Osteocyte (in vitro differentiated cells): ENCODE data around the gene GRIP2. TPM values are rescaled to one million over a fixed set of nuclear protein-coding genes. Genes with fewer than 3 reads are reported as not detected.

Experiments
- DNase-seq: peaks from one replicate; pipeline ENCODE4 v3.0.0; 2021; ENCODE audit warnings: mixed read lengths; ENCODE audit not compliant: unreplicated experiment; ENCODE audit errors: extremely low spot score
- H3K27ac Mint-ChIP-seq: one replicate; pipeline ENCODE4 v1.8.0; 2021; ENCODE audit warnings: mild to moderate bottlenecking, mixed read lengths; ENCODE audit not compliant: unreplicated experiment
- H3K27me3 Mint-ChIP-seq: one replicate; pipeline ENCODE4 v1.8.0; 2021; ENCODE audit warnings: mixed read lengths; ENCODE audit not compliant: unreplicated experiment
- H3K36me3 Mint-ChIP-seq: one replicate; pipeline ENCODE4 v1.8.0; 2021; ENCODE audit warnings: mixed read lengths; ENCODE audit not compliant: unreplicated experiment
- H3K4me1 Mint-ChIP-seq: one replicate; pipeline ENCODE4 v1.8.0; 2021; ENCODE audit warnings: mixed read lengths; ENCODE audit not compliant: unreplicated experiment
- H3K4me3 Mint-ChIP-seq: one replicate; pipeline ENCODE4 v1.8.0; 2021; ENCODE audit warnings: mild to moderate bottlenecking, moderate library complexity, mixed read lengths; ENCODE audit not compliant: unreplicated experiment
- H3K9me3 Mint-ChIP-seq: one replicate; pipeline ENCODE4 v1.8.0; 2021; ENCODE audit warnings: mixed read lengths; ENCODE audit not compliant: unreplicated experiment
- CTCF ChIP-seq: fragments of 200-600 bp; sonication (generic); IDR thresholded peaks from 2 replicates; pipeline ENCODE4 v1.5.0; 2021; ENCODE audit warnings: antibody characterized with exemption, mild to moderate bottlenecking, moderate library complexity
- total RNA-seq: library from RNA; stranded (reverse); gene quantifications from 2 replicates; pipeline ENCODE4 v1.2.1, GENCODE V29; 2021

The GRIP2 gene
- total RNA-seq, 1 donor from 2014 or later: 0.35 TPM

GRCh38 chr3:14533457-14533958 is 6.6 kb downstream of the GRIP2 start:
- Mint-ChIP-seq H3K4me3 (no peak overlapping the region), H3K4me1 (peaks cover 4% of the 10 kb centered on the region), H3K27ac (no peak overlapping the region), H3K9me3 (no peaks in the 10 kb centered on the region), H3K27me3 (peaks cover 21% of the 10 kb centered on the region), H3K36me3 (no peaks in the 10 kb centered on the region)
- no peak for DNase-seq
- no peak for TF ChIP-seq CTCF

DNA sequence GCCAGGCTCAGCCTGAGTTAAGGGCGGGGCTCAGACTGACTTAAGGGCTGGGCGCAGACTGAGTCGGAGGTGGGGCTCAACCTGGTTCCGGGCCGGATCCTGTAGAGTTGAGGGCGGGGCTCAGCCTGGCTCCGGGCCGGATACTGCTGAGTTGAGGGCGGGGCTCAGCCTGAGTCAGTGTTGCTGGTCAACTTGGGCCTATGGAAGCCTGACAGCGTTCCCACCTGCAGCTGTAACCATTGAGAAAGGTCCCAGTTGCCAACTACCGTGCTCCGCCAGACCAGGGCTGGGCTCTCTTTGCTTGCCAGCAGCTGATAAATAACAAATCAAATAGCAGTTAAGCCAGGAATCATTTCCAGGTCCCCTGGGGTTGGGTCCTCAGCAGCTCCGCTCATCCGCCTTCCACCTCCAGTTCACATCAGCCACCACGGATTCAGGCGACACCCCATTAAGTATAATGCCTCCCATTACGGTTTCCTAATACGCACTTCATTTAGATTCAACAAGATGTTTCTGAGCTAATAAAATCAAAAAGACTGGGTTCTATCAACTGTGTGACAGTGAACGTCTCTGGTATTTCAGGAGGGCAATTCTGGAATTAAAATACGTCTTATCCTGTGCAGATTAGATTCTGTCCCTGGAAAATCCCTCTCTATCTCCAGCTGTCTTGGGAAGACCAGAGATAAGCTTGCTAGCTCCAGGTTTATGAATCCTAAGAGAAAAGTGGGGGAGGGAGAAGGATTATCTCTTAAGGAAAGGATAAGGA is 7.3 kb downstream of the GRIP2 start:
- H3K4me3 Mint-ChIP-seq: no peak overlapping the region
- peaks cover 25% of the 10 kb centered on the region for H3K27me3 Mint-ChIP-seq
- no peak overlapping the region for H3K27ac Mint-ChIP-seq
- H3K4me1 Mint-ChIP-seq: peaks cover 4% of the 10 kb centered on the region
- H3K9me3 Mint-ChIP-seq: no peaks in the 10 kb centered on the region
- H3K36me3 Mint-ChIP-seq: no peaks in the 10 kb centered on the region
- TF ChIP-seq CTCF: no peak
- no peak for DNase-seq

DNA sequence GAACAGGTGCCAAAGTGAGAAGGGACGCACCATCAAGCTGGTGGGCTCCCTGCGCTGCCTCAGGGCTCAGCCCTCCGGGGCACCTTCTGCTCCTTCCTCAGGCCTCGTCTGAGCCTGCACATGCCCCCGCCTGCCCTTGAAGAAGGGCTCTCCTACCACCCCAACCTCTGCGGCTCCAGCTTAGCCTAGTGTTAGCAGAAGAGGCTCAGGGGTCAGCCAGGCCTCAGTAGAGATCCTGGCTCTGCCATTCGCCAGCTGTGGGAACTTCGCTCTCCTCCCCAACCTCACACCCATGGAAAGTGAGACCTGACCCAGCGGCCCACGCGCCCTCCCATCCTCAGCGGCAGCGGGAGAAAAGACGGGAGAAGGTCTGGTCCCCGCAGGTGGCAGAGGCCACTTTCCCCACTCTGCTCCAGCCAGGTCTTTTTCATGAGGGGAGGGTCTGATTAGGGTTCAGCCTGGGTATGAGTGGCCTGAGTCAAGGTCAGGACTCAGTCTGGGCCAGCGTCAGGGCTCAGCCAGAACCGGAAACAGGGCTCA is 8.2 kb downstream of the GRIP2 start:
- Mint-ChIP-seq H3K9me3 (no peaks in the 10 kb centered on the region), H3K27me3 (peaks cover 29% of the 10 kb centered on the region), H3K4me1 (peaks cover 4% of the 10 kb centered on the region), H3K4me3 (no peak overlapping the region), H3K27ac (no peak overlapping the region), H3K36me3 (no peaks in the 10 kb centered on the region)
- DNase-seq: no peak
- no peak for TF ChIP-seq CTCF

DNA sequence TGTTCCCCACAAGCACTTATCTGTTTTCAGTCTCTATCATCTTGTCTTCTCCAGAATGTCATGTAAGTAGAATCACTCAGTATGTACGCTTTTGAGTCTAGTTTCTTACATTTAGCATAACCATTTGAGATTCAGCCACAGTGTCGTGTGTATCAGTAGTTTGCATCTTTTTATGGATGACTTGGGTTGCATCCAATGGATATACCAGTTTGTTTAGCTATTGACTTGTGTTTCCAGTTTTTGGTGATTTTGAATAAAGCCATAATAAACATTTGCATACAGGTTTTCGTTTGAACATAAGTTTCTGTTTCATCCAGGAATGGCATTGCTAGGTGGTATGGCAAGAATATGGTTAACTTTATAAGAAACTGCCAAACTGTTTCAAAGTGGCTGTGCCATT is 12.1 kb downstream of the GRIP2 start:
- no peak overlapping the region for H3K4me3 Mint-ChIP-seq
- no peaks in the 10 kb centered on the region for H3K9me3 Mint-ChIP-seq
- H3K27me3 Mint-ChIP-seq: peaks cover 36% of the 10 kb centered on the region
- DNase-seq: no peak
- H3K36me3 Mint-ChIP-seq: no peaks in the 10 kb centered on the region
- no peak for TF ChIP-seq CTCF
- no peak overlapping the region for H3K27ac Mint-ChIP-seq
- H3K4me1 Mint-ChIP-seq: peaks cover 14% of the 10 kb centered on the region
